Measurements from ENCODE around the gene DPP6.

DPP6 gene

GRCh38 chr7:154469652-154470051, 417.5 kb downstream of the DPP6 start:
- no peak overlapping the region for H3K4me3 ChIP-seq (replicated peaks; ENCODE audit: low read depth, low read length)
- no peak for DNase-seq (ENCODE audit: extremely low read depth, low read depth)
- no peak for TF ChIP-seq CTCF (IDR thresholded peaks at IDR 0.05; ENCODE audit: low read depth, low read length, missing control alignments)

- no peak for DNase-seq (ENCODE audit: extremely low read depth, low read depth)
- TF ChIP-seq CTCF (IDR thresholded peaks at IDR 0.05; ENCODE audit: low read depth, low read length, missing control alignments): no peak
- H3K4me3 ChIP-seq (replicated peaks; ENCODE audit: low read depth, low read length): no peak overlapping the region
Observed at GRCh38 chr7:154472343-154472742, 420.1 kb downstream of the DPP6 start.

GRCh38 chr7:154473360-154473759, 421.2 kb downstream of the DPP6 start:
- no peak for TF ChIP-seq CTCF (IDR thresholded peaks at IDR 0.05; ENCODE audit: low read depth, low read length, missing control alignments)
- DNase-seq (ENCODE audit: extremely low read depth, low read depth): no peak

GRCh38 chr7:154474903-154475520, 422.8 kb downstream of the DPP6 start:
- no peak overlapping the region for H3K4me3 ChIP-seq (replicated peaks; ENCODE audit: low read depth, low read length)
- TF ChIP-seq CTCF (IDR thresholded peaks at IDR 0.05; ENCODE audit: low read depth, low read length, missing control alignments): no peak
- no peak for DNase-seq (ENCODE audit: extremely low read depth, low read depth)

More at GRCh38 chr7:154473360-154473759, 421.2 kb downstream of the DPP6 start:
- no peak overlapping the region for H3K4me3 ChIP-seq (replicated peaks; ENCODE audit: low read depth, low read length)

GRCh38 chr7:154475864-154476263, 423.7 kb downstream of the DPP6 start:
- TF ChIP-seq CTCF (IDR thresholded peaks at IDR 0.05; ENCODE audit: low read depth, low read length, missing control alignments): no peak
- DNase-seq (ENCODE audit: extremely low read depth, low read depth): no peak
- H3K4me3 ChIP-seq (replicated peaks; ENCODE audit: low read depth, low read length): no peak overlapping the region

GRCh38 chr7:154480817-154481216, 428.6 kb downstream of the DPP6 start:
- no peak for TF ChIP-seq CTCF (IDR thresholded peaks at IDR 0.05; ENCODE audit: low read depth, low read length, missing control alignments)
- no peak overlapping the region for H3K4me3 ChIP-seq (replicated peaks; ENCODE audit: low read depth, low read length)
- no peak for DNase-seq (ENCODE audit: extremely low read depth, low read depth)

- no peak for TF ChIP-seq CTCF (IDR thresholded peaks at IDR 0.05; ENCODE audit: low read depth, low read length, missing control alignments)
- no peak overlapping the region for H3K4me3 ChIP-seq (replicated peaks; ENCODE audit: low read depth, low read length)
- no peak for DNase-seq (ENCODE audit: extremely low read depth, low read depth)
Observed at GRCh38 chr7:154482863-154483262, 430.7 kb downstream of the DPP6 start.
